ENCODE results near the gene MAN2C1.
"Not testable (repeated sequence)": the region's sequence is repeated elsewhere in the genome, so short reads cannot be mapped to it uniquely, and the experiment has no call there.

Gene MAN2C1

GRCh38 chr15:75367913-75368688 lies at the start of gene MAN2C1:
TSS of gene MAN2C1 (minus strand) at chr15:75368607. CDS start at chr15:75368583, 24 bp downstream.
- Mint-ChIP-seq H3K36me3 (ENCODE audit: low read depth) (peaks cover 36% of the 10 kb centered on the region), H3K4me1 (peaks cover 26% of the 10 kb centered on the region), H3K9me3 (no peaks in the 10 kb centered on the region), H3K27ac (peak within 1 kb of the TSS; percentile 93), H3K27me3 (no peaks in the 10 kb centered on the region), H3K4me3 (peak within 1 kb of the TSS; percentile 85)
- peak; percentile 97 for DNase-seq
- peak; percentile 92 for ATAC-seq

DNA sequence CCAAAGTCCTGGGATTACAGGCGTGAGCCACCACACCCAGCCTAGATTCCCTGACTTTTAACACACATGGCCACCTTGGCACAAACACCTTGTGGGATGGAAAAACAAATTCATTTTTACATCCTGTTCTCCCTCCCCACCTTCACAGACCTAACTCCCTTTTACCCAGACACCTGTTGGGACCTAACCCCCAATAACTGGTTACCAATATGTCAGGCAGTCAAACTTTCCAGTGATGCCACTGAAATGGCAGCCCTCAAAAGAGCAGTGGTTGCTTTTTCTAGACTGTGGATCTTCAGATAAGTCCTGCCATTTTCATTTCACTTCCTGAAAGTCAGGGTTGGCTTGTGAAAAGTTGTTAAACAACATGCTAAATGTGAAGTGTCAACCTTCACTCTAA lies 48.2 kb upstream of the MAN2C1 start:
- Mint-ChIP-seq H3K9me3 (no peaks in the 10 kb centered on the region), H3K4me3 (no peak overlapping the region), H3K27ac (peak overlapping the region; percentile 84), H3K27me3 (no peaks in the 10 kb centered on the region), H3K36me3 (ENCODE audit: low read depth) (peaks cover 39% of the 10 kb centered on the region), H3K4me1 (peaks cover 31% of the 10 kb centered on the region)
- no peak for DNase-seq
- ATAC-seq, result peak; percentile 95

- Mint-ChIP-seq H3K27me3 (no peaks in the 10 kb centered on the region), H3K4me3 (no peak overlapping the region), H3K27ac (no peak overlapping the region), H3K4me1 (peaks cover 25% of the 10 kb centered on the region), H3K9me3 (no peaks in the 10 kb centered on the region), H3K36me3 (ENCODE audit: low read depth) (peaks cover 66% of the 10 kb centered on the region)
- ATAC-seq (no peak), DNase-seq (no peak)
These were observed 41.8 kb upstream of the MAN2C1 start for GRCh38 chr15:75410196-75410595.

DNA sequence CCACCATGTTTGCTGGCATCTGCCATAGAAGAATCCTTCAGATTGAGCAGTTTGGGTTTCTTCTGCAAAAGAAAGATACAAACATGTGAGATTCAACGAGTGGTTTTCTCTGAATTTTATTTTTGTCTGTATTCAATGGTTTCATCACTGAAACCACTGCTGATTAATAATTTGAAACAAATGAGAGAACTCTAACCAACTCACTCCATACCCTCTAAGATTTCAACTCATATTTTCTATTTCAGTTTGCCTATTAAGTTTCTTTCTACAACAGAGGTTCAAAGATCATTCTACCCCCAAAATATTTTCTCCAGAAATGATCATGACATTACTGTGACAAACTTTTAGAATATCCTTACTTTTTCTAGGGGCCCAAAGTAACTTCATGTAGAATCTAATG lies 38.7 kb upstream of the MAN2C1 start:
- DNase-seq (no peak), ATAC-seq (peak; percentile 57)
- Mint-ChIP-seq H3K27ac (peak overlapping the region; percentile 57), H3K36me3 (ENCODE audit: low read depth) (peaks cover 60% of the 10 kb centered on the region), H3K4me1 (peaks cover 21% of the 10 kb centered on the region), H3K4me3 (no peak overlapping the region), H3K27me3 (no peaks in the 10 kb centered on the region), H3K9me3 (no peaks in the 10 kb centered on the region)

DNA sequence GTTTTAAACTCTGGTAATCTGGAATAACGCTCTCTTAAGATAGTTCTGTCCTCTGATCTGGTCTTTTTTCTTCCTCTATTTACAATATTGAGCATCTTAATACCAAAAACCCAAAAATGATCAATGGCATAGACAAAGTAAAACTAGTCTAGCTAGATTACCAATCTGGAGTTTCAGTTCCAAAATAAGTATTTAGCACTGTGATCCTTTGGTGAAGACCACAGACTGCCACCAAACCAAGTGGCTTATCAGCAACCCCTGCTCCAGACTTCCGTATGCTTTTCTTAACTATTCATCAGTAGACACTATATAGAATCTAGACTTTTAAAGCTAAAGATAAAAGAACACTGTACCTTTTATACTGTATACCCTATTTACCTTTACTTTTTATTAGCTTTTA lies 35.5 kb upstream of the MAN2C1 start:
- ATAC-seq (no peak), DNase-seq (no peak)
- Mint-ChIP-seq H3K4me3 (no peak overlapping the region), H3K27me3 (no peaks in the 10 kb centered on the region), H3K27ac (peak overlapping the region; percentile 12), H3K9me3 (no peaks in the 10 kb centered on the region), H3K36me3 (ENCODE audit: low read depth) (peaks cover 44% of the 10 kb centered on the region), H3K4me1 (peaks cover 21% of the 10 kb centered on the region)

DNA sequence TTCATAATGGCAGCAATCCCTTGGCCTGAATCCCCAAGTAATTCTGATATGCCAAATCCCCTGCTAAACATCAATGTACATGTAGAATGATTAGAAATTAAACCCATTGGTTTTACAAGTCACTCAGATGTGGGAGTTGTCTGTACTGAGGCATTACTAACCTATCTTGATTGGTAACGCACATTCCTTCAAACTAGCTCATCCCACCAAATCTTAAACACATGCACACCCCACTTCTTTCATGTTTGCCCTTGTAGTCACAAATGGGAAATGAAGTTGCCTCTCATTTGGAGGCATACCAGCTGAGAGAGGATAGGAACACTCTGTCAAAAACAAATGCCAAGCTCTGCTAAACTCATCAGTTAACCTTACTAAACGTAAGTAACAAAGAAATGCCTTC lies 29.1 kb upstream of the MAN2C1 start:
- no peak overlapping the region for H3K4me3 Mint-ChIP-seq
- H3K27me3 Mint-ChIP-seq, result no peaks in the 10 kb centered on the region
- no peak for ATAC-seq
- peaks cover 57% of the 10 kb centered on the region for H3K36me3 Mint-ChIP-seq (ENCODE audit: low read depth)
- H3K27ac Mint-ChIP-seq, result no peak overlapping the region
- no peak for DNase-seq
- no peaks in the 10 kb centered on the region for H3K4me1 Mint-ChIP-seq
- H3K9me3 Mint-ChIP-seq, result no peaks in the 10 kb centered on the region

DNA sequence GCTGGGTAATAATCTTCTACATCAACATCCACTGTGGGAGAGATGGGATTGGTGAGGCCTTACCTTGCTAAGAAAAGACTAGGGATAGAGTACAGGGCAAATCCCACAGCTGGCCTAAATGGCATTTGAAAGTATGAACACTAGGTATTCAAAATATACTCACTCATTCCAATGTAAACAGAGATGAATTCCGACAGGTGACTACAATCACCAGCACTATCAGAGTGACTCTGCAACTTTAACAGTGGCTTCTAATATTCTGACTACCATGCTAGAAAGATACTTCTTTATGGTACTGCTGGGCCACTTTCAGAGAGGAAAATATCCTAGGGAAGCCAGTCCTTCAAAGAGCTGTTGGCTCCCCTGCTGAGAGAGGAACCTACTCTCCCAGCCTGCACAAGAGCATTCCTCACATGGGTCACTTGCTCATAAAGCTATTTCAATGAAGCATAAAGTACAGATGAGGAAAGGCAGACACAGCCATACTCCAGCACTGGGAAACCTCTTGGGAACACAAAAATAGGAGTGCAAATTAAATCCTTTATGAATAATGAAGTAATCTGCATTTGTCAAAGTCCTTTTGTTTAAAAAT lies 21.5 kb upstream of the MAN2C1 start:
- ATAC-seq (no peak), DNase-seq (no peak)
- Mint-ChIP-seq H3K27ac (no peak overlapping the region), H3K36me3 (ENCODE audit: low read depth) (peaks cover 58% of the 10 kb centered on the region), H3K4me1 (peaks cover 12% of the 10 kb centered on the region), H3K9me3 (no peaks in the 10 kb centered on the region), H3K4me3 (no peak overlapping the region), H3K27me3 (no peaks in the 10 kb centered on the region)

DNA sequence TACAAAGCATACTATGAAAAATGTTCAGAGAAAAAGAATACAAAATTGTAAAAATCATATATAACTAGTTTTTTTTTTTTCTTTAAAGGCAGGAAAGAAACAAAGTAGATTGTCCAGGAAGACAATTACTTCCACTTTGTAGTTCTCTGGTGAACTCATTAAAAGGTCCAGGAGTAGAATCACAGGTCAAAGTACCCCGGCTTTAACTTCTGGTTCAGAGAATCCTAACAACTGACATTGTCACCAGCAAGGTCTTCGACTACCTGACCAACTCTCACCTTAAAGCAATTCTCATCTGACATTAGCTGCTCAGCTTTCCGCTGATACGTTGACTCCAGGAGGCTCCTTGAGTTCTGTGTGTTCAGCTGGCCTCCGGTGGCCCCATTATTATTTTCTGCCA lies 15.6 kb upstream of the MAN2C1 start:
- peaks cover 12% of the 10 kb centered on the region for H3K4me1 Mint-ChIP-seq
- not testable (repeated sequence) for H3K4me3 Mint-ChIP-seq, H3K27ac Mint-ChIP-seq, ATAC-seq, H3K9me3 Mint-ChIP-seq, DNase-seq, H3K27me3 Mint-ChIP-seq
- peaks cover 47% of the 10 kb centered on the region for H3K36me3 Mint-ChIP-seq (ENCODE audit: low read depth)

DNA sequence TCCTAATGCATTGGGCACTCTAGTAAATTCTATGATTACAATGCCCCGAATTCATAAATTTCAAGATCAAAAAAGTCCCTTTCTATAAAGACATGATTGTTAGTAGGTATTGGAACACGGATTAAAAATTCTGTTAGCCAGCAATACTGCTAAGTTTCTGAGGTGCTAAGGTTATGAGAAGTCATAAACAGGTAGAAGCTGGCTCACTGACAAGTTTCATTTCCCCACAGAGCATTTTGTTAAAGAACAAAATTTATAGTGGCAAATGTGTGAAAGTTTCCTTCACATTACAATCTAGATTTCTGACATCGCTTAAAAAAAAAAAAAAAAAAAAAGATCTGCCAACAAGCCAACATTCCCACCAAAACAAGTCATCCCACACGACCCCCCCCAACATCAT lies 12.4 kb upstream of the MAN2C1 start:
- H3K27ac Mint-ChIP-seq, result no peak overlapping the region
- DNase-seq, result no peak
- peaks cover 4% of the 10 kb centered on the region for H3K4me1 Mint-ChIP-seq
- H3K36me3 Mint-ChIP-seq (ENCODE audit: low read depth), result peaks cover 48% of the 10 kb centered on the region
- H3K9me3 Mint-ChIP-seq, result no peaks in the 10 kb centered on the region
- no peaks in the 10 kb centered on the region for H3K27me3 Mint-ChIP-seq
- ATAC-seq, result no peak
- no peak overlapping the region for H3K4me3 Mint-ChIP-seq

- H3K27me3 Mint-ChIP-seq, result no peaks in the 10 kb centered on the region
- H3K27ac Mint-ChIP-seq, result no peak overlapping the region
- no peak overlapping the region for H3K4me3 Mint-ChIP-seq
- ATAC-seq (no peak), DNase-seq (no peak)
- peaks cover 49% of the 10 kb centered on the region for H3K36me3 Mint-ChIP-seq (ENCODE audit: low read depth)
- H3K4me1 Mint-ChIP-seq, result peaks cover 22% of the 10 kb centered on the region
- H3K9me3 Mint-ChIP-seq, result no peaks in the 10 kb centered on the region
These were observed 3.7 kb upstream of the MAN2C1 start for GRCh38 chr15:75371901-75372688.

DNA sequence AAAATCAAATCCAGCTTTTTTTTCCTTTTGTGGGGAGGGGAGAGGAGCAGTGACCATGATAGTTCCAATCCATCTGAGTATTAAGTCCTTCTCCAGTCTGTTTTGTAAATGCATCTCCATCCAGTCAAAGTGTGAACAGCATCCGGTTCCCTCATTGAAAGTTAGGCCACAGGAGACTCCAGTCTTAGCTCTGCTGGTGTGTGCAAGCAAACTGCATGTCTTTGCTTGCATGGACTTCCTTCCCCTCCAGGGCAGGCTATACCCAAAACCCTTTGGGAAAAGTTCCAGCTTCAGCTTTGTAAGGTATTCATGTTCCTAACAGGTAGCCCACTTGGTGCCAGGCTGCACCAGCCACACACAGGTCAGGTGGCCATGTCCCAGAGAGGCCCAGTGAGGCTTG lies 3.1 kb upstream of the MAN2C1 start:
- no peak for ATAC-seq
- H3K36me3 Mint-ChIP-seq (ENCODE audit: low read depth), result peaks cover 51% of the 10 kb centered on the region

DNA sequence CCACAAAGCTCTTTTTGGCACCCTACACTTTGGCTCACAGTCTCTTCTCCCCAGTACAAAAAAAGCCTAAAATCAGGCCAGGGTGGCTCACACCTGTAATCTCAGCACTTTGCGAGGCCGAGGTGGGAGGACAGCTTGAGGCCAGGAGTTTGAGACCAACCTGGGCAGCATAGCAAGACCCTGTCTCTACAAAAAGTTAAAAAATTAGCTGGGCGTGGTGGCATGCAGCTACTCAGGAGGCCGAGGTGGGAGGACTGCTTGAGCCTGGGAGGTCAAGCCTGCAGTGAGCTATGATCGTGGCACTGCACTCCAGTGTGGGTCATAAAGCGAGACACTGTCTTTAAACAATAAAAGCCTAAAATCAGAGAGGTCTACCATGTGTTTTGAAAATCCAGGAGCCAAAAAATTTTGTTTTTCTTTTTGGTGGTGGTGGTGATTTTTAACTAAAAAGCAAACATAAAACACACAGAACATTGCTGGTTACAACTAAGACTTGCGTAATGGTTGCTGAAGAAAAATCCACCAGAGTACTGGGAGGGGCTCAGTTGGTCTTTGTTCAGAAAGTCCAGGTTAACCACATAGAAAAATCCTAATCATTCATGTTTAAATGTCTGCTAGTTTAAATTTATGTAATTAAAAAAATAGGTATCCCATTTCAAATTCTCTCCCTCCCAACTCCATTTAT lies 1.6 kb upstream of the MAN2C1 start:
- H3K4me1 Mint-ChIP-seq, result peaks cover 26% of the 10 kb centered on the region
- peak overlapping the region; percentile 93 for H3K27ac Mint-ChIP-seq
- H3K27me3 Mint-ChIP-seq, result no peaks in the 10 kb centered on the region
- peaks cover 41% of the 10 kb centered on the region for H3K36me3 Mint-ChIP-seq (ENCODE audit: low read depth)
- peak overlapping the region; percentile 85 for H3K4me3 Mint-ChIP-seq
- H3K9me3 Mint-ChIP-seq, result no peaks in the 10 kb centered on the region
- DNase-seq (no peak), ATAC-seq (no peak)

More for the DNA sequence above, 3.1 kb upstream of the MAN2C1 start:
- no peak for DNase-seq
- Mint-ChIP-seq H3K9me3 (no peaks in the 10 kb centered on the region), H3K4me1 (peaks cover 26% of the 10 kb centered on the region), H3K4me3 (no peak overlapping the region), H3K27me3 (no peaks in the 10 kb centered on the region), H3K27ac (peak overlapping the region; percentile 49)

- no peak for ATAC-seq
- no peak for DNase-seq
These were observed 357 bp upstream of the MAN2C1 start for GRCh38 chr15:75368689-75369239.

DNA sequence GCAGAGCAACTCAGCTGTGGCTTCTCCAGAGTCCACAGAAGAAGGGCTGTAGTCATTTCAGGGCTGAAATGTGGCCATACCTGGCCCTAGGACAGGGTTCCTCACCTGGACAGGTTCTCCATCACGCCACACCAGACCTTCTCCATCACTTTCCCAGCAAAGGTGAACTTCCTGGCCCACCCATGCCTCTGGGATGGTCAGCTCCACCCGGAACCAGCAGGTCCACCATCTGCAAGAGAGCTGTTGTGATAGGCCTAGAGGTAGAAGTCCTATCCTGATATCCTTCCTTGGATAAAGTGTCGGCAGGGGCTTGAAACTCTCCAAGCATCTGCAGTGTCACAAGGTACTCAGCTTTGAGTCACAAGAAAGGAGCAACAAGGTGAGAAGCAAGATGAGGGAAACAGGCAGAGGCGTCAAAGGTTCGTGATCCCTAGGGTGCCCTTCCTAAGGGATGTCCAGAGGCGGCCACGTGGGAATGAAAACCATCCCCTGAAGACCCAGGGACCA lies 948 bp downstream of the MAN2C1 start:
- Mint-ChIP-seq H3K27ac (peak overlapping the region; percentile 93), H3K4me3 (peak overlapping the region; percentile 85), H3K27me3 (no peaks in the 10 kb centered on the region), H3K36me3 (ENCODE audit: low read depth) (peaks cover 34% of the 10 kb centered on the region), H3K9me3 (no peaks in the 10 kb centered on the region), H3K4me1 (peaks cover 26% of the 10 kb centered on the region)
- ATAC-seq, result no peak
- DNase-seq, result no peak

More at GRCh38 chr15:75368689-75369239, 357 bp upstream of the MAN2C1 start:
- no peaks in the 10 kb centered on the region for H3K27me3 Mint-ChIP-seq
- peak overlapping the region; percentile 93 for H3K27ac Mint-ChIP-seq
- peak overlapping the region; percentile 85 for H3K4me3 Mint-ChIP-seq
- peaks cover 38% of the 10 kb centered on the region for H3K36me3 Mint-ChIP-seq (ENCODE audit: low read depth)
- H3K4me1 Mint-ChIP-seq, result peaks cover 26% of the 10 kb centered on the region
- H3K9me3 Mint-ChIP-seq, result no peaks in the 10 kb centered on the region
